Trophoblast cell (in vitro differentiated cells and primary cell): ENCODE data around the gene SHISA4.
"Not testable (repeated sequence)": the region's sequence is repeated elsewhere in the genome, so short reads cannot be mapped to it uniquely, and the experiment has no call there.

ENCODE experiments used
- DNase-seq, 2 donors: peaks; one replicate each; pipeline ENCODE4 v3.0.0-alpha.2; 2016
- H2AFZ ChIP-seq: 2 replicates; pipeline ENCODE4 v1.6.1; 2013; ENCODE audit warnings: low read length, moderate library complexity, mild to moderate bottlenecking; ENCODE audit not compliant: insufficient read depth, poor library complexity
- H2AK5ac ChIP-seq: 2 replicates; pipeline ENCODE4 v1.6.1; 2013; ENCODE audit warnings: mild to moderate bottlenecking, low read length
- H2BK120ac ChIP-seq: 2 replicates; pipeline ENCODE4 v1.6.1; 2013; ENCODE audit warnings: low read length, mild to moderate bottlenecking, moderate library complexity; ENCODE audit not compliant: insufficient read depth, poor library complexity
- H2BK12ac ChIP-seq: 2 replicates; pipeline ENCODE4 v1.6.1; 2013; ENCODE audit warnings: mild to moderate bottlenecking, low read length, moderate library complexity
- H2BK5ac ChIP-seq: 2 replicates; pipeline ENCODE4 v1.6.1; 2013; ENCODE audit warnings: low read length, low read depth, moderate library complexity, mild to moderate bottlenecking; ENCODE audit not compliant: poor library complexity
- H3K14ac ChIP-seq: 2 replicates; pipeline ENCODE4 v1.6.1; 2013; ENCODE audit warnings: mild to moderate bottlenecking, low read length
- H3K18ac ChIP-seq: 2 replicates; pipeline ENCODE4 v1.6.1; 2013; ENCODE audit warnings: mild to moderate bottlenecking, low read length
- H3K23ac ChIP-seq: 2 replicates; pipeline ENCODE4 v1.6.1; 2013; ENCODE audit warnings: low read length
- H3K27ac ChIP-seq: 2 replicates; pipeline ENCODE4 v1.5.1; 2013; ENCODE audit warnings: low read depth, mild to moderate bottlenecking, inconsistent platforms, low read length, moderate library complexity
- H3K27me3 ChIP-seq: 2 replicates; pipeline ENCODE4 v1.6.1; 2013; ENCODE audit warnings: inconsistent platforms, mild to moderate bottlenecking, low read length, moderate library complexity; ENCODE audit not compliant: insufficient read depth
- H3K36me3 ChIP-seq, 2 experiments: 1 replicate in 1 of 2; 2 replicates in 1 of 2; pipeline ENCODE4 v1.6.1; 2013; ENCODE audit warnings: low read length in 2 of 2, mild to moderate bottlenecking in 2 of 2, moderate library complexity in 1 of 2; ENCODE audit not compliant: insufficient read depth in 2 of 2, control insufficient read depth in 1 of 2
- H3K4ac ChIP-seq: 2 replicates; pipeline ENCODE4 v1.6.1; 2013; ENCODE audit warnings: low read depth, mild to moderate bottlenecking, low read length, moderate library complexity
- H3K4me1 ChIP-seq, 2 experiments: 1 replicate in 1 of 2; 2 replicates in 1 of 2; pipeline ENCODE4 v1.6.1; 2013; ENCODE audit warnings: low read length in 2 of 2, mild to moderate bottlenecking in 2 of 2, moderate library complexity in 1 of 2; ENCODE audit not compliant: insufficient read depth in 2 of 2, control insufficient read depth in 1 of 2
- H3K4me2 ChIP-seq: 2 replicates; pipeline ENCODE4 v1.6.1; 2013; ENCODE audit warnings: inconsistent platforms, mild to moderate bottlenecking, low read length, moderate library complexity
- H3K4me3 ChIP-seq: 2 replicates; pipeline ENCODE4 v1.5.1; 2013; ENCODE audit warnings: mild to moderate bottlenecking, low read depth, low read length, inconsistent platforms
- H3K79me1 ChIP-seq: one replicate; pipeline ENCODE4 v1.6.1; 2013; ENCODE audit warnings: low read length
- H3K79me2 ChIP-seq: 2 replicates; pipeline ENCODE4 v1.6.1; 2013; ENCODE audit warnings: low read length, mild to moderate bottlenecking; ENCODE audit not compliant: control insufficient read depth, insufficient read depth, poor library complexity
- H3K9ac ChIP-seq: 2 replicates; pipeline ENCODE4 v1.6.1; 2013; ENCODE audit warnings: mild to moderate bottlenecking, low read length
- H3K9me3 ChIP-seq: 2 replicates; pipeline ENCODE4 v1.6.1; 2013; ENCODE audit warnings: low read depth, mild to moderate bottlenecking, control low read depth, inconsistent platforms, low read length; ENCODE audit not compliant: insufficient read depth
- H4K12ac ChIP-seq: 2 replicates; pipeline ENCODE4 v1.6.1; 2013; ENCODE audit warnings: low read depth, mild to moderate bottlenecking, low read length, moderate library complexity
- H4K8ac ChIP-seq: 2 replicates; pipeline ENCODE4 v1.6.1; 2013; ENCODE audit warnings: low read depth, mild to moderate bottlenecking, low read length, moderate library complexity
- H4K91ac ChIP-seq: one replicate; pipeline ENCODE4 v1.6.1; 2013; ENCODE audit warnings: low read depth, mild to moderate bottlenecking, low read length, moderate library complexity
- WGBS: extraction: QIAGEN DNeasy Blood & Tissue Kit; methylation state at CpG from one replicate; pipeline ENCODE4 v1.1.7; 2013; ENCODE audit warnings: missing lambda C conversion rate; ENCODE audit not compliant: insufficient read length, insufficient coverage; ENCODE audit errors: extremely low coverage; 5-methylcytosine and 5-hydroxymethylcytosine counted together

The SHISA4 gene

DNA sequence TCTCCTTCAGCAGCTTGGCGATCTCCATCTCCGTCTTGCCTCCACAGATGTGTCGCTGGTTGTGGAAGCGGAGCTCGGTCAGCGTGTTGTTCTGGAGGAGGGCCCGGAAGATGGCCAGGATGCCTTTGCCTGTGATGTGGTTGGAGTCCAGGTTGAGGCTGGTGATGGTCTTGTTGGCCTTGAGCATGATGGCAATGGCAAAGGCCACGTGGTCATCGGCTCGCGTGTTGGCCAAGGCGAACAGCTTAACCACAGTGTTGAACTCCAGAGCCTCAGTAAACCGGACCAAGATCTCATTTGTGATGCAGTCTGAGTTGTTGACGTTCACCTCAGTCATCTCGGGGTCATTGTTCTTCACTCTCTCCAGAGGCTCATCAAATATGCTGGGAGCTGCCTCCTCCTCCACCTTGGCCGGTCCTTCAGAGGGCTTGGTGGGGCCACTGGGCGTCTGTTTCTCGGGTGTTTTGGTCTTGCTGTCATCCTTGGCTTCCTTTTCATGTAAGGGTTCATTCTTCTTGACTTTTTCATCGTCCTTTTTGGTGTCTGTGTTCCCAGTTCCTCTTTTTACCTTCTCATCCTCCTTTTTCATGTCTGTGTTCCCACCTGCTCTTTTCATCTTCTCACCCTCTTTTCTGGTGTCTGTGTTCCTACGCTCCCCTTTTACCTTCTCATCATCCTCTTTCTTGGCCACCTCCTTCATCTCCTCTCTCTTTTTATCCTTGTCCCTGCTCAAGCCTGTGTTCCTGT is 11.2 kb downstream of the SHISA4 start:
- H3K36me3 ChIP-seq = peaks cover 0 to 1% of the 10 kb centered on the region in 2 experiments
- WGBS = no CpG with 5 or more reads among the region's 20 CpGs
- H2BK120ac ChIP-seq = no peak overlapping the region
- H3K14ac ChIP-seq = no peak overlapping the region
- DNase-seq = no peak
- H3K4me2 ChIP-seq = no peak overlapping the region
- H3K9me3 ChIP-seq = peaks cover 4% of the 10 kb centered on the region
- H3K9ac ChIP-seq = no peak overlapping the region
- H3K79me2 ChIP-seq = no peaks in the 10 kb centered on the region
- H2BK5ac ChIP-seq = no peak overlapping the region
- peak overlapping the region; percentile 19 for H4K8ac ChIP-seq
- no peak overlapping the region for H3K23ac ChIP-seq
- no peak overlapping the region for H3K27ac ChIP-seq
- no peak overlapping the region for H3K18ac ChIP-seq
- no peak overlapping the region for H3K4ac ChIP-seq
- H3K27me3 ChIP-seq = no peaks in the 10 kb centered on the region
- no peak overlapping the region for H3K4me3 ChIP-seq
- no peak overlapping the region for H2BK12ac ChIP-seq
- peaks cover 13 to 15% of the 10 kb centered on the region in 2 experiments for H3K4me1 ChIP-seq
- peaks cover 10% of the 10 kb centered on the region for H3K79me1 ChIP-seq
- no peak overlapping the region for H2AFZ ChIP-seq
- no peak overlapping the region for H4K91ac ChIP-seq
- H2AK5ac ChIP-seq = no peak overlapping the region
- no peak overlapping the region for H4K12ac ChIP-seq

GRCh38 chr1:201900476-201900875 is 11.8 kb downstream of the SHISA4 start:
- no peak overlapping the region for H3K23ac ChIP-seq
- H2AFZ ChIP-seq = no peak overlapping the region
- peaks cover 17 to 20% of the 10 kb centered on the region in 2 experiments for H3K4me1 ChIP-seq
- H3K79me1 ChIP-seq = peaks cover 14% of the 10 kb centered on the region
- H2BK12ac ChIP-seq = no peak overlapping the region
- no peak overlapping the region for H3K14ac ChIP-seq
- no peaks in the 10 kb centered on the region for H3K27me3 ChIP-seq
- H2AK5ac ChIP-seq = no peak overlapping the region
- no peak overlapping the region for H3K9ac ChIP-seq
- no peak overlapping the region for H2BK120ac ChIP-seq
- no peak overlapping the region for H2BK5ac ChIP-seq
- H3K18ac ChIP-seq = no peak overlapping the region
- no peak overlapping the region for H3K4ac ChIP-seq
- DNase-seq = no peak
- H3K79me2 ChIP-seq = no peaks in the 10 kb centered on the region
- H3K27ac ChIP-seq = no peak overlapping the region
- WGBS = no CpG with 5 or more reads among the region's 5 CpGs
- H4K91ac ChIP-seq = no peak overlapping the region
- H3K9me3 ChIP-seq = peaks cover 4% of the 10 kb centered on the region
- no peak overlapping the region for H4K12ac ChIP-seq
- H3K4me3 ChIP-seq = no peak overlapping the region
- peaks cover 0 to 1% of the 10 kb centered on the region in 2 experiments for H3K36me3 ChIP-seq
- H4K8ac ChIP-seq = peak overlapping the region; percentile 19
- no peak overlapping the region for H3K4me2 ChIP-seq

- not testable (repeated sequence) for H2BK12ac ChIP-seq, H2BK5ac ChIP-seq, H4K12ac ChIP-seq, H3K9ac ChIP-seq, H4K8ac ChIP-seq, H3K4me2 ChIP-seq, H3K23ac ChIP-seq, H4K91ac ChIP-seq, H3K27ac ChIP-seq, H3K9me3 ChIP-seq, H3K79me2 ChIP-seq, H3K14ac ChIP-seq, H2AK5ac ChIP-seq, DNase-seq, H2AFZ ChIP-seq, H3K18ac ChIP-seq, H3K27me3 ChIP-seq, H3K4me3 ChIP-seq, H3K36me3 ChIP-seq, H2BK120ac ChIP-seq, H3K4ac ChIP-seq
- H3K4me1 ChIP-seq = peaks cover 21 to 22% of the 10 kb centered on the region in 2 experiments
- WGBS = no CpG with 5 or more reads among the region's 6 CpGs
- peaks cover 19% of the 10 kb centered on the region for H3K79me1 ChIP-seq
These were observed 12.3 kb downstream of the SHISA4 start for GRCh38 chr1:201901036-201901435.

- H3K36me3 ChIP-seq = peaks cover 0 to 4% of the 10 kb centered on the region in 2 experiments
- H4K12ac ChIP-seq = no peak overlapping the region
- H3K4me1 ChIP-seq = peaks cover 21 to 22% of the 10 kb centered on the region in 2 experiments
- no peak overlapping the region for H2BK120ac ChIP-seq
- H3K4ac ChIP-seq = no peak overlapping the region
- H3K4me2 ChIP-seq = no peak overlapping the region
- H4K91ac ChIP-seq = no peak overlapping the region
- no peaks in the 10 kb centered on the region for H3K79me2 ChIP-seq
- DNase-seq = no peak
- H2BK5ac ChIP-seq = no peak overlapping the region
- no peak overlapping the region for H3K18ac ChIP-seq
- H3K27me3 ChIP-seq = no peaks in the 10 kb centered on the region
- H3K79me1 ChIP-seq = peaks cover 21% of the 10 kb centered on the region
- no peak overlapping the region for H2BK12ac ChIP-seq
- H3K9ac ChIP-seq = no peak overlapping the region
- H3K9me3 ChIP-seq = peaks cover 4% of the 10 kb centered on the region
- H3K23ac ChIP-seq = no peak overlapping the region
- no CpG with 5 or more reads among the region's 3 CpGs for WGBS
- H3K4me3 ChIP-seq = no peak overlapping the region
- H2AFZ ChIP-seq = no peak overlapping the region
- H3K14ac ChIP-seq = no peak overlapping the region
- no peak overlapping the region for H4K8ac ChIP-seq
- H2AK5ac ChIP-seq = no peak overlapping the region
- no peak overlapping the region for H3K27ac ChIP-seq
These were observed 13.5 kb downstream of the SHISA4 start for GRCh38 chr1:201902198-201902597.
